ENCODE data around the gene OVAAL. TPM values are rescaled to one million over a fixed set of nuclear protein-coding genes. Genes with fewer than 3 reads are reported as not detected.

Gene OVAAL
- total and polyA plus RNA-seq, 2 experiments from 2014 or later = not detected

- Histone ChIP-seq H3K4me1 (ENCODE audit: insufficient read depth) (peaks cover 25% of the 10 kb centered on the region), H2AFZ (no peak overlapping the region), H3K4me2 (ENCODE audit: unreplicated experiment) (no peak overlapping the region), H3K36me3 (ENCODE audit: low read depth) (no peaks in the 10 kb centered on the region), H3K9ac (no peak overlapping the region), H4K20me1 (ENCODE audit: insufficient read depth) (no peaks in the 10 kb centered on the region), H3F3A (ENCODE audit: insufficient read depth) (peaks cover 21% of the 10 kb centered on the region), H3K4me3 (no peak overlapping the region), H3K27ac (no peak overlapping the region), H3K9me3 (ENCODE audit: low read depth) (no peaks in the 10 kb centered on the region), H3K9me2 (ENCODE audit: insufficient read depth) (no peaks in the 10 kb centered on the region), H3K27me3 (replicated peaks; ENCODE audit: insufficient read depth) (no peaks in the 10 kb centered on the region), H3K79me2 (ENCODE audit: insufficient read depth) (no peaks in the 10 kb centered on the region)
- no peak for DNase-seq
- 38 to 40% methylated on average over 2 of the region's 2 CpGs for WGBS, 2 experiments (ENCODE audit: low coverage in 1 of 2, low lambda C conversion rate in 2 of 2, missing lambda C conversion rate in 2 of 2)
- no peak for TF ChIP-seq EZH2phosphoT487 (IDR thresholded peaks at IDR 0.05; ENCODE audit: insufficient read depth, low read depth)
- no peak for TF ChIP-seq EZH2 (IDR thresholded peaks at IDR 0.05; ENCODE audit: insufficient read depth, poor library complexity, severe bottlenecking)
- in situ Hi-C loops (cut with MboI) = no loop called here
These were observed 29.4 kb downstream of the OVAAL start for GRCh38 chr1:180588121-180588520.

GRCh38 chr1:180590889-180591288 lies 32.1 kb downstream of the OVAAL start:
- in situ Hi-C loops (cut with MboI) = no loop called here
- Histone ChIP-seq H3K9ac (no peak overlapping the region), H3K4me3 (no peak overlapping the region), H3K4me1 (ENCODE audit: insufficient read depth) (peaks cover 15% of the 10 kb centered on the region), H3K79me2 (ENCODE audit: insufficient read depth) (no peaks in the 10 kb centered on the region), H3K27ac (no peak overlapping the region), H3K36me3 (ENCODE audit: low read depth) (no peaks in the 10 kb centered on the region), H2AFZ (no peak overlapping the region), H3K27me3 (replicated peaks; ENCODE audit: insufficient read depth) (no peaks in the 10 kb centered on the region), H3K9me3 (ENCODE audit: low read depth) (no peaks in the 10 kb centered on the region), H3F3A (ENCODE audit: insufficient read depth) (peaks cover 8% of the 10 kb centered on the region), H3K9me2 (ENCODE audit: insufficient read depth) (no peaks in the 10 kb centered on the region), H3K4me2 (ENCODE audit: unreplicated experiment) (no peak overlapping the region), H4K20me1 (ENCODE audit: insufficient read depth) (no peaks in the 10 kb centered on the region)
- DNase-seq = no peak
- TF ChIP-seq EZH2phosphoT487 (IDR thresholded peaks at IDR 0.05; ENCODE audit: insufficient read depth, low read depth) (no peak), EZH2 (IDR thresholded peaks at IDR 0.05; ENCODE audit: insufficient read depth, poor library complexity, severe bottlenecking) (no peak)
- 39 to 50% methylated on average over 2 of the region's 2 CpGs for WGBS, 2 experiments (ENCODE audit: low coverage in 1 of 2, low lambda C conversion rate in 2 of 2, missing lambda C conversion rate in 2 of 2)

- Histone ChIP-seq H4K20me1 (ENCODE audit: insufficient read depth) (no peaks in the 10 kb centered on the region), H3K27me3 (replicated peaks; ENCODE audit: insufficient read depth) (no peaks in the 10 kb centered on the region), H2AFZ (no peak overlapping the region), H3K36me3 (ENCODE audit: low read depth) (no peaks in the 10 kb centered on the region), H3K4me2 (ENCODE audit: unreplicated experiment) (no peak overlapping the region), H3K9me2 (ENCODE audit: insufficient read depth) (no peaks in the 10 kb centered on the region), H3K4me1 (ENCODE audit: insufficient read depth) (no peaks in the 10 kb centered on the region), H3K9me3 (ENCODE audit: low read depth) (no peaks in the 10 kb centered on the region), H3K9ac (no peak overlapping the region), H3K27ac (no peak overlapping the region), H3K4me3 (no peak overlapping the region), H3K79me2 (ENCODE audit: insufficient read depth) (no peaks in the 10 kb centered on the region), H3F3A (ENCODE audit: insufficient read depth) (no peaks in the 10 kb centered on the region)
- TF ChIP-seq EZH2 (IDR thresholded peaks at IDR 0.05; ENCODE audit: insufficient read depth, poor library complexity, severe bottlenecking) (no peak), EZH2phosphoT487 (IDR thresholded peaks at IDR 0.05; ENCODE audit: insufficient read depth, low read depth) (no peak)
- WGBS, 2 experiments (ENCODE audit: low coverage in 1 of 2, low lambda C conversion rate in 2 of 2, missing lambda C conversion rate in 2 of 2) = 45 to 54% methylated on average over 3 of the region's 3 CpGs
- in situ Hi-C loops (cut with MboI) = no loop called here
- no peak for DNase-seq
These were observed 34.6 kb downstream of the OVAAL start for GRCh38 chr1:180593382-180593781.

- Histone ChIP-seq H3K27me3 (replicated peaks; ENCODE audit: insufficient read depth) (0 out of 2 replicates have a peak, but pooled peaks cover 3% of the 10 kb centered on the region), H3K4me2 (ENCODE audit: unreplicated experiment) (no peak overlapping the region), H3K4me3 (no peak overlapping the region), H3F3A (ENCODE audit: insufficient read depth) (no peaks in the 10 kb centered on the region), H2AFZ (no peak overlapping the region), H3K4me1 (ENCODE audit: insufficient read depth) (no peaks in the 10 kb centered on the region), H4K20me1 (ENCODE audit: insufficient read depth) (no peaks in the 10 kb centered on the region), H3K79me2 (ENCODE audit: insufficient read depth) (no peaks in the 10 kb centered on the region), H3K36me3 (ENCODE audit: low read depth) (no peaks in the 10 kb centered on the region), H3K9me2 (ENCODE audit: insufficient read depth) (no peaks in the 10 kb centered on the region), H3K27ac (no peak overlapping the region), H3K9ac (no peak overlapping the region), H3K9me3 (ENCODE audit: low read depth) (no peaks in the 10 kb centered on the region)
- DNase-seq = peak; percentile 27
- in situ Hi-C loops (cut with MboI) = no loop called here
- WGBS, 2 experiments (ENCODE audit: low coverage in 1 of 2, low lambda C conversion rate in 2 of 2, missing lambda C conversion rate in 2 of 2) = 62 to 67% methylated on average over 6 of the region's 6 CpGs
- TF ChIP-seq EZH2phosphoT487 (IDR thresholded peaks at IDR 0.05; ENCODE audit: insufficient read depth, low read depth) = no peak
- TF ChIP-seq EZH2 (IDR thresholded peaks at IDR 0.05; ENCODE audit: insufficient read depth, poor library complexity, severe bottlenecking) = no peak
These were observed 36.0 kb downstream of the OVAAL start for GRCh38 chr1:180594723-180595122.

- Histone ChIP-seq H3K27me3 (replicated peaks; ENCODE audit: insufficient read depth) (0 out of 2 replicates have a peak, but pooled peaks cover 3% of the 10 kb centered on the region), H3F3A (ENCODE audit: insufficient read depth) (no peaks in the 10 kb centered on the region), H3K9me3 (ENCODE audit: low read depth) (no peaks in the 10 kb centered on the region), H2AFZ (no peak overlapping the region), H3K9me2 (ENCODE audit: insufficient read depth) (no peaks in the 10 kb centered on the region), H4K20me1 (ENCODE audit: insufficient read depth) (no peaks in the 10 kb centered on the region), H3K79me2 (ENCODE audit: insufficient read depth) (no peaks in the 10 kb centered on the region), H3K4me1 (ENCODE audit: insufficient read depth) (no peaks in the 10 kb centered on the region), H3K4me3 (no peak overlapping the region), H3K9ac (no peak overlapping the region), H3K4me2 (ENCODE audit: unreplicated experiment) (no peak overlapping the region), H3K27ac (no peak overlapping the region), H3K36me3 (ENCODE audit: low read depth) (no peaks in the 10 kb centered on the region)
- 0 to 2% methylated on average over 2 of the region's 2 CpGs for WGBS, 2 experiments (ENCODE audit: low coverage in 1 of 2, low lambda C conversion rate in 2 of 2, missing lambda C conversion rate in 2 of 2)
- TF ChIP-seq EZH2 (IDR thresholded peaks at IDR 0.05; ENCODE audit: insufficient read depth, poor library complexity, severe bottlenecking) (no peak), EZH2phosphoT487 (IDR thresholded peaks at IDR 0.05; ENCODE audit: insufficient read depth, low read depth) (no peak)
- in situ Hi-C loops (cut with MboI) = no loop called here
- no peak for DNase-seq
These were observed 37.2 kb downstream of the OVAAL start for GRCh38 chr1:180595966-180596365.
